Stimulated activated CD8-positive, alpha-beta memory T cell treated with anti-CD3 and anti-CD28 coated beads, Interleukin-7, amount 100 ng/mL, for 48 hours (primary cell): Measurements from ENCODE around the gene PRKCE.
"Not testable (repeated sequence)": the region's sequence is repeated elsewhere in the genome, so short reads cannot be mapped to it uniquely, and the experiment has no call there.

Source experiments
- DNase-seq, 2 donors: peaks; one replicate each; pipeline ENCODE4 v3.0.0-alpha.2; 2020; ENCODE audit warnings: low read depth in 1 of 2; ENCODE audit errors: extremely low read depth in 1 of 2

The PRKCE gene

DNA sequence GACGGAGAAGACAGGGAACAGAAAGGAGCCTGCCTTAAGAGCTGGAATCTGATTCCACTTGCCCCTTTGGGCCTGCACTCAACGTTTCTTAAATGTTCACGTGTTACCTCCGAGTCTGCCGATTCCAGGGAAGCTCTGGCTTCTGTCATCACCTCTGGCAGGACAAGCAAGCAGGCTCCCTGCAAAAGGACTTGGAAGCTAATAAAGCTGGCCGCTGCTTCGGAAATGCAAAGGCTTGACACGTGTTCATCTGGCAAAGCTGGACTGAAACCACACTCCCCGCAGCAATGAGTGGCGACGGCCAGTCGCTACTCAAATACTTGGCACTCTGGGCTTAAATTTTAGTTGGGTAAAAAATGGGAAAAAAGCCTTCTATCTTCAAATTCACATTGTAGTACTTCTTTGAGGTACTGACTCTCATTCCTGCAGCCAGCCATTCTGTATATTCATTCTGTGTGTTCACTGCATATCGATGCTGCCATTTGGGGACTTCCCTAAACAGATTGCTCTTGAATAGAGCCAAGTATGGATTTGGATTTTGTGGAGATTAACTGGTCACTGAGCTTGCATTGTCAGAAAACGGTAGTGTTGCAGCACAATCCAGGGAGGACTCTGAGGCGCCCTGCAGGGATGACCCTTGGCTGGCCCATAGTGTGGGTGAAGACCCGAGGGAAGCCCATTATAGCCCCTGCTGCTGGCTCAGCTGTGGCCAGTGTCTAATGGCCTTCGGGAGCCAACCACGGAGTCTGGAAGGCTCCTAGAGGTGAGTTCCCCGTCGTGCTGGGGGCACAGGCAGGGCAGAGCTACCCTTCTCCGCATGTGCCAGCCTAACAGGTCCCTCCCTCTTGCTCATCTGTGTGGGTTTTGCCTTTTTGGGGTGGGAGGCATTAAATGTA, 231.5 kb downstream of the PRKCE start:
- DNase-seq = no peak

DNA sequence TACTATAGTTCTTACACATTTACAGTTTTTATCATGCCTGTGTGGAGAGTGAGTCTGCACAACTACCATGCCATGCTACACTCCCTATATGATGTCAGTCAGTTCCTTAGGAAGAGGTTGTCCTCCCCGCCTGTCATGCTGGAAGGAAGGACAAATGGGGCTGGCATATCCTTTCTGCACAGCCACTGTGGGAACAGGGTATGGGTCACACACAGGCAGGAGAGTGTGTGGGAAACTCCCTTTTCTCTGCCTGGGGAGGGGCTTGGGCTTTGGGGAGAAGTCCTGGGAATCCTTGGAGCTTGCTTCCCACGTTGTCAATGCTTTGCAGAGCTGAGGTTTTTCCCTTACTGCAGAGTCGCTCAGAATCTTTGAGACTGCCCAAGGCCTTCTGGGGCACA, 232.1 kb downstream of the PRKCE start:
- no peak for DNase-seq

DNA sequence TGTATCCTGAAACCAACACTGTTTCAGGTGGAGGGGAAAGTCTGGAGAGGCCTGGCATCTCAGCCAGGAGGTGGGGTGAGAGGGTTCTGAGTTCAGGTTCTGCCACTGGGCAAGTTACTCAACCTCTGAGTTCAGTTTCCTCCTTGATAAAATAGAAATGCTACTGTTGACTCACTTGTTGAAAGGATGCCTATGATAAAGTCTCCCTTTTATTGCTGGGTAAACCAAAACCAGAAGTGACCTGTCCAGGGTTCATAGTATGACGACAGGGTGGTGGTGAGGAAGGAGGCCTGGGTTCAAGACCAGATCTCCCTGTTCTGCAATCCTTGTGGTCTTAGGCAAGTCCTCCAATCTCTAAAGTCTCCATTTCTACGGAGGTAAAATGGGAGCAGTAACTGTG, 232.7 kb downstream of the PRKCE start:
- DNase-seq = no peak

DNA sequence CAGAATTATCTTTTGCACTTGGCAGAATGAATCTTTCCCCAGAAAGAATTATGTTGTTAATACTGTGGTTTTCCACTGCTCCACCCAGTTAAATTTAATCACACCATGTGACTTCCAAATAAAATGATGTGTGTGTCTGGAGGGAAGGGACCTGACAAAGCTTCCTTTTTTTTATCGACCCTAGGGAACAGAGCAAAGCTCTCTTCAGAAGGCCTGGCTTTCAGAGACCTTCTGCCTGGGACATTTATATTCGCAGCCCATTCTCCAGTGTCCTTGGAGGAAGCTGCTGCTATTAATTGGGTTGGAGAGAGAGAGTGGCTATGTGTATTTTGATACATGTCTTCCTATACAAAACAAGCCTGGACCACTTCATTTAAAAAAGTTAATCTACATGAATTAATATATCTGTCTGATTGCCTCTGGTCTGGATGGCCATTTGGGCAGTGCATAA, 233.7 kb downstream of the PRKCE start:
- DNase-seq = no peak

DNA sequence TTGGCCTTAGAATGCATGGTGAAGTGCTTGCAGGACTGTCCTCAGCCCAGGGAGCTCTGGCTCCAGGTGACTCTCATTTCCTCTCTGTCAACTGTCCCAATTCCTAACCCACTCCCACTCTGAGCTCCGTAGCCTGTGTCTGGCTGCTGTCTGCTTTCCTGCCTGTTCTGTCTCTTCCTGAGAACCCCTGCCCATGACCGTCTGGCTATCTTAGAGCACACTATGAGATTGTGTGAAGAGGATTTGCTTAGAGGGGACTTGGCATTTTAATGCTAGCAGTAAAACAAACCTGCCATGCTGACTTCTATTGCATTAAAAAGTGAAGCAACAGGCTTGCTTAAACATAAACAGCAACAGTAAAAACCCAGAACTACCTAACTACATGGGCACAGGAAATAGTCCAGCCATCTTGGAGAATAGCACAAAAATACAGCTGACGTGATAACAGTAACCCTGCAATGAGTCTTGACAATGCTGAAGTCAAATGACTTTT, 234.7 kb downstream of the PRKCE start:
- no peak for DNase-seq

DNA sequence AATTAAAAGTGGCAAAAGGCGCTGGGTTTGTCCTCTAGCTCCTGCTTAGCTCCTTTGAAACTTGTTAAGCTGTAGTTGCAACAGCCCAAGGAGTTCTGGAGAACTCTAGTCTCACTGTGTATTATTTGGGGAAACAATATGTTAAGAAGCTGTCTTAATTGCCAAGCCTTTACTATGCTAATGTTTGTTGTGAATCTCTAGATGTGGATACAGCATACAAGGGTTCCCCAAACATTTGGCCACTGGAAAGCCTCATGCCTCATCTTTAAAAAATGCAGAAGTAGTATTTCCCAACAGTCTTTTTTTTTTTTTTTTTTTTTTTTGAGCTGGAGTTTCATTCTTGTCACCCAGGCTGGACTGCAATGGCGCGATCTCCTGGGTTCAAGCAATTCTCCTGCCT, 236.7 kb downstream of the PRKCE start:
- no peak for DNase-seq

DNA sequence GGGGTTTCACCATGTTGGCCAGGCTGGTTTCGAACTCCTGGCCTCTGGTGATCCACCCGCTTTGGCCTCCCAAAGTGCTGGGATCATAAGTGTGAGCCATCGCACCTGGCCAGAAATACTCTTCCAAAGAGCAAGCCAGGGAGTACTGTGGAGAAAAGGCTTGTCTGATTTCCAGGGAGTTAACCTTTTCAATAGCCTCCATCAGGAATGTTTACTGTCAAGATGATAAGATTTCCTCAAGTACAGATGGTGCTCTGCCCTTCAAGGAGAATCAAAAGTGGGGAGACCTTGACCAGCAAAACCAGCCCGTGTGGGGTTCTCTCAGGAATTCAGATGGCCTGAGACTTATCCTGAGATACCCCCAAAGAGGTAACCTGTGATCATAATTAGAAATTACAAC, 237.2 kb downstream of the PRKCE start:
- no peak for DNase-seq

DNA sequence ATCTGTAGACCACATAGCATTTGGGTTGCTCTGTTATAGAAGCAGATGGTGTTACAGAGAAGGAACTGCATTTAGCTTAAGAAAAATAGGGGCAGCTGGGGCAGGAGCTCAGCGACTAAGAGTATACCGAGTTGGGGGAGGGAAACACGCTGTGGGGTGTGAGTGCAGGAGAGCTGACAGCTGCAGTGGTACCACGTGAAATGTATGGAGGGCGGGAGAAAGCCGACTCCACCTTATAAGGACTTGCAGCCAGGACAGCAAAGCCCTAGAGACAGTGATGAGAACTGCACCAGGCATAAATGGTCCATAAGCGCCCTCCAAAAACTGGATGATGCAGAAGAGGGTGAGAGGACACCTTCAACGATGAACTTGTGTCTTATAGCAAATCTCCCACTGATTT, 237.6 kb downstream of the PRKCE start:
- DNase-seq = no peak

DNA sequence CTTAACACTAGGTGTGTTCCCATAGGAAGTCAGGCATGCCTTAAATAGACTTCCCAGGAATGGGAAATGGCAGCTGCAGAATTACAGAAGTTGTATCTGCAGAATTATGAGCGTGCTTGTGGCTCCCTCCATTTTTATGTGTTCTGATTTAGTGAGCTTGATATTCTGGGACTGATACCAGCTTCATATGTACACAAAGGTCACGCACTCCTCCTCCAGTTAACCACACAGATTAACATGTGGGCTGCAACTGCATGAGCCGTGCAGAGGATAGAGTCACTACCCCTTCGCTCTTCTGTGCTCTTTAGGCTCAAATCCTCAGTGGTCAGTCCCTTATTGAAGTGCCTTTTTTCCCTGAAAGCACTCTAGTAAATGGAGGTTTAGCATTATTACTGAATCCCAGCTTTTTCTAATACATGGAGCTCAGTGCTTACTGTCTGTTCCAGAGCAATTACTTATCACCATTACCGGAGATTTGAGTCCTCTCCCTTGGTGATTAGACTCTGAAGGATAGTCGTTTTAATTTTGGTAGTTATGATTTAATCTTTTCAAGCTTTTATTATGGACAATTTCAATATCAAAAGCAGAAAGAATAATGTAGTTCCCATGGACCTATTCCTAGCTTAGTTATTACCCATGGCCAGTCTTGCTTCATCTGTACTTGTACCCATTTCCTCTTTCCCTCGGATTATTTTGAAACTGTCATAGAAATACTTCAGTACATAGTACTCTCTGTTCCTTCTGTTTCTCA, 238.3 kb downstream of the PRKCE start:
- DNase-seq = no peak

DNA sequence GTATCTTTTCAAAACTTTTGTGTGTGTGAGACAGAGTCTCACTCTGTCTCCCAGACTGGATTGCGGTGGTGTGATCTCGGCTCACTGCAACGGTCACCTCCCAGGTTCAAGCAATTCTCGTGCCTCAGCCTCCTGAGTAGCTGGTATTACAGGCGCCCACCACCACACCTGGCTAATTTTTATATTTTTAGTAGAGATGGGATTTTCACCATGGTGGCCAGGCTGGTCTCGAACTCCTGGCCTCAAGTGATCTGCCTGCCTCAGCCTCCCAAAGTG, 238.8 kb downstream of the PRKCE start:
- DNase-seq = not testable (repeated sequence)

DNA sequence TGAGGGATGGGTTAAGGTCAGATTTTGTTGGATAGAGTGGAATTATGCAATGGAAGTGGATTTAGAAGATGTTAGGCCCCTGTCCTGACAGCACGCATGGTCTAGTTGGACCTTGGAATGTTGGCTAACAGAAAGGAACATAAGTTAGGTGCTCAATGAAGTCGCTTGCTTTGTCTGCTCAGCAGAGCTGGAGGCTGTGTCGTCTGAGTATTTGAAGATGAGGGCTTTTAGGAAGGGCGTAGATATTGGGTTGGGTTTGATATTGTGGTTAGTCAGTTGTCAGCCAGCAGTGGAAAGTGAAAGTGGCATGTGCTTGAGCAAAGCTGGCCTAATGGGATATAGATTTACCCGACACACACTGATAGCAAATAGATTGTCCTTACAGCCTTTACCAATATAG, 239.3 kb downstream of the PRKCE start:
- DNase-seq = no peak

DNA sequence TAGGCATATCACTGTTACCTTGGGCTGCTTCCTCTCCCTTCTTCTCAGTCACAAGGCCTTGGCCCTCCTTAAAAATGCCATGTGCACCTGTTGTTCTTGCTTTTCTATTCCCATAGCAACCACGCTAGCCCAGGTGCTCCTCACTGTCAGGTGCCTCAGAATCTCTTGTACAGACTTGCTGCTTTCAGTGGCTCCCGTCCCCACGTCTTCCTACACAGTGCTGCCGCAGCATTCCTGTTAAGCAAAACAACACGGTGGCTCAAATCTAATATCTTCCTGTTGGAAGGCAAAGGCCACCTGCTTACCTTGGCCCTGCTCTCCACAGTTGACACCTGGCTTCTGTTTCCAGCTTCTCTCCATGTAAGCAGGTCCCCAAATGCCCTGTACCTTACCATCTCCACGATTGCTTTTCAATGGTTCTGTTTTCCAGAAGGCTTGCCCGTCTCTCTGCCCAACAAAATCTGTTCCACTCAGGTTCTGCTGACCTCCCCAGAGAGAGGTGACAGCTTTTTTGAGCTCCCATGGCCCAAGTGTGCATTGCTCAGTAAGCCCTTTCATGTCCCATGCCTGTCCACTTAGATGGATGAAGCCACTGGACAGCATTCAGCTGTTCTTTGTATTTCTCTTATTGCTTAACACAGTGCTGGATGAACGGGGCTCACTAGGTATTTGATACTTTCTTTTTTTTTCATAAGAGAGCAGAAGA, 240.4 kb downstream of the PRKCE start:
- no peak for DNase-seq

DNA sequence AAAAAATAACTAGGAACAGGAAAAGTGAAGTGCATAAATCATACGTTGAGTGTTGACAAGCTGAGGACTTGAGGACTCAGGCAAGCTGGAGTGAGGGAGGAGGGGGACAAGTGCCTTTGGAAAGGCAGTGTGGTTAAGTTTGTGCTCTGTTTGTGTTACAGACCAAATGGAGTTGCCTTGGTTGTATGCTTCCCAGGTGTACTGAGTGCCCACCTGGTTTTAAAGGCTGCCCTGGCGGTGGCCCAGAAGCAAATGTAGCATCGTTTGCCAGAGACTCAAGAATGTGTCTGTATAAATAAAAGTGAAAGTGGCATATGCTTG, 240.9 kb downstream of the PRKCE start:
- DNase-seq = no peak

DNA sequence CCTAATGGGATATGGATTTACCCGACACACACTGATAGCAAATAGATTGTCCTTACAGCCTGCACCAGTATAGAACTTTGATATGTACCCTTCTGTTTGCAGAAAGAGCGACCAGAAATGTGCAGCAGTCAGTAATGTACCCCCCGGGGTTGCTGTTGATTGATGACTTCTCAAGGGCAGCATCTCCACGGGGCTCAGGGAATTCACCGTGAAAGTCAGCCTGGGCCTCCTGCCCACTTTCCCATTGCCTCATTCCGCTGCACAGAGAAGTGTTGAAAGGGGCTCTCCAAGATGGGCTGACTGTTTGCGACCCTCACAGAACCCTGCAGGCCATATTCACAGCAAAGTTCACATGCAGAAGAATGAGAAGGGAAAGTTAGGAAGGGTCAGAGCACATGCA, 241.3 kb downstream of the PRKCE start:
- DNase-seq = no peak

DNA sequence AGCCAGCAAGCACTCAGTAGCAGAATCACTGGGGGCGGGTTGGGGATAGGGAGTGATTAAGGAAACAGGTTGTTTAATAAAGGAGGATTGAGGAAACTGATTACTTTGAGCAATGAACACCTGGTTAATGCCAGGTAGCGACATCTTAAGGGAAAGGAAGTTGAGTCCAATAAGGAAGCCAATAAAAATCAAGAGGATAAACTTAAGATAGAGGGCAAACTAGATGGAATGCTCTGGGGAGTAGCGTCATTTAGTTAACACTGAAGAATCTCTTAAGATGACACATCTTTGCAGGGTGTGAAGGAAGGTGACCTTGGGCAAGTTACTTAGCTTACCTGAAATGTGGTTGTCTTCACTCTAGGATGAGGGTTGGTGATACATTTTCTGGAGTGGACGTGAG, 242.7 kb downstream of the PRKCE start:
- DNase-seq = no peak

DNA sequence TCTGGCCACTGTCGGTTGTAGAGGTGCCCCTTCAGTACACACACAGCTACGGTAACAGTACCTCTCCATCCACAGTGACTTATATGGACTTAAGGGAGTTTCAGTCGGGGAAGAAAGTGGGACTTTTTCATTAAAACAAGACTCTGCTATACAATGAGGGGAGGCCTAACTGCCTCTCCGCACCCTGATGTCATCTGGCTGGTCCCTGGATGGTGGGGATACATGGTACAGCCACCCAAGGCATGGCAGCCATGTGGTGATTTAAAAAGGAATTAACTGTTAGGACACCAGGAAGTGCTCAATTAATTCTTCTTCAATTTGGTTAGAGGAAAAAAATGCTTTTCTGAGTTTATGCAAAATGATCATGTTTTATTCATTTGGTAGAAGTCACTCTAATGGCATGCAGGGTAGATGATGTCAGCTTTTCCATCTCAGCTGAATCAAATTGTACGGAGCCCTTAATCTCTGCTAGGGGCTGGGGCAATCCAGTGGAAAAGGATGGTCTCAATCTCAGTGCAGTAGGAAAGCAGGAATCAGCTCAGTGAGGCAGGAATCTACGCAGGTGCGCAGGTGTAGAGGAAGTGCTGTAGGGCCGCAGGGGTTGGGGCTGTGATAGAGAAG, 243.9 kb downstream of the PRKCE start:
- no peak for DNase-seq

DNA sequence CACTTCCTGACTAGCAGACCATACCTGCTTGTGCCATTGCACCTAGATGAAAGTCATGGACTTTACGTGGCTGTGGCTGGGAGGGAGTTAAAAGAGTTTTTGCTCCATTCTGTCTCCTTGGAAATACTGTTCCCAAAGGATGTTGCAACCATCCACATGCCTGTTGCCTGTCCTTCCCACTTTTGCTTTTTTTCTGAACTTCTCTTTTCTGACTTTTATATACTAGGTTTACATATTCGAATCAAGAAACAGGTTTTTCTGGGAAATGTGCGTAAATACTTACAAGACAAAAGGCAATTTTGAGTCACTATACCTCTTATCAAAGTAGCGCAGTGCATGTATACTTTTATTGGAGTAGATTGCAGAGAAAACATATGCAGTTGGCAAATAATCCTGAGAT, 244.8 kb downstream of the PRKCE start:
- no peak for DNase-seq

DNA sequence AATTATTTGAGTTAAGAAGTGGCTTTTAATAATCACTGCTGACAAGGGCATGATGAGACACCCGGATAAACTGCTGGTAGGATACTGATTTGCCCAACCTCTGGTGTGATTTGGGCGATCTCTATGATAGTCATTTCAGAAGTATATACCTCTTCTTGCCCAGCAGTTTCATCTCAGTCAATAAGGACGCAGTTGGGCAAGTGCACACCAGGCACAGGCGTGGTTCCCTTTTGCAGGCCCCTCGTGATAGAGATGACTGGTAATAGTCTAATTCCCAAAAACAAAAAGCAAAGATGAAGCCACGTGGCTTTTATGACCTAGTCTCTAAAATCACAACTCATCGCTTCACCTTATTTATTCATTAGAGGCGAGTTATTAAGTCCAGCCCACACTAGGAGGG, 246.4 kb downstream of the PRKCE start:
- DNase-seq = no peak

DNA sequence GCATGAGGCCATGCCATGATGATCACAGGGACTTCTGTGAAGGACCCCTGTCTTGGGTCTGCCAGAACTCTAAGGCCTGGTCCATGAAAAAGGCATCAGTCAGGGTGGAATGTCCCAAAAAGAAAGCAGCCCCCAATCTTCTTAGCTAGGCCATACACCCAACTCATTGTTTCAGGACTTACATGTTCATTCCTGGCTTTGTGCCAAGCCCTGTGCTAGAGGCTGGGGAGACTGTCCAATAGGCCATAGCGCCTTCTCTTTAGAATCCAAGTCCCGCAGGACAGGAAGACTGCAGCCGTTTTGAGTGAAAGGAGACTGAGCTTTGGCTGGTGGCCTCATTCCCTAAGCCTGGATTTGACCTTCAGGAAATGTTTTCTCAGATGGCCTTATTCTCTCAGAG, 247.3 kb downstream of the PRKCE start:
- DNase-seq = no peak

DNA sequence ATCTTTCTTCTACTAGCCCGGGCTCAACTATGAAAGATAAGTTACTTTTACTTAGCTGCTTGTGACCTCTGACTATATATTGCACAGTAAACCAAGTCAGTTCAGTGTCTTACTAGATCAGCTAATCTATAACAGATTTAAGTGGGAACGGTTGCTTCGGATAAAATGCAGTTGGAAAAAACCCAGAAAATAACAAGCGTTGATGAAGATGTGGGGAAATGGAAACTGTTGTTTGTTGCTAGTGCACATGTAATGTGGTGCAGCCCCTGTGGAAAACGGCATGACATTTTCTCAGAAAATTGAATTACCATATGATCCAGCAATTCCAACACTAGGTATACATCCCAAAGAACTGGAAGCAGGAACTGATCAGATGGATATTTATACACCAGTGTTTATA, 248.5 kb downstream of the PRKCE start:
- no peak for DNase-seq

DNA sequence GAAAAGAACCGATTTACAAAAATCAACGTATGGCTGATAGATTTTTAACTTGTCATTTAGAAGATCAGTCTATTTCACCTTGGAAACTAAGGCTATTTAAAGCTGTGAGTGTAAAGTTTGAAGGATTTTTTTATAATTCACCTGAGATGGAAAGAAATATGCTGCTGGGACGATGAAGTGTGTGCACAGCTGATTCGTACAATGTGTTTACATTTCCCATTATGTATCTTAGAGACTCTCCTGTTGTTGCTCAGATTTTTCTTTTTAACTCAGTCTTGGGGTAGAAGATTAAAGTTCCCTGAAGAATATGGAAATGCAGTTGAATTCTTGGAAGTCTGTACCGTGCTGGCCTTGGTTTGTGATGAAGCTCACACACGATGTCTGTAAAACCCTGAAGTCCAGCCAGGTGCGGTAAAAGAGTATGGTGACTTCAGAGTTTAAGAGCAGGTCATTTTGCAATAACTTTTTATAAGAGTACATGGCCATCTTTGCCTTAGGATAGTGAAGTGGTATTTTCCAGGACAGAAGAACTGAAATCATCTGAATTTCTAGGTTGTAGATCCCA, 250.1 kb downstream of the PRKCE start:
- no peak for DNase-seq
